ENCODE measurements around the gene NOTO.

DNA sequence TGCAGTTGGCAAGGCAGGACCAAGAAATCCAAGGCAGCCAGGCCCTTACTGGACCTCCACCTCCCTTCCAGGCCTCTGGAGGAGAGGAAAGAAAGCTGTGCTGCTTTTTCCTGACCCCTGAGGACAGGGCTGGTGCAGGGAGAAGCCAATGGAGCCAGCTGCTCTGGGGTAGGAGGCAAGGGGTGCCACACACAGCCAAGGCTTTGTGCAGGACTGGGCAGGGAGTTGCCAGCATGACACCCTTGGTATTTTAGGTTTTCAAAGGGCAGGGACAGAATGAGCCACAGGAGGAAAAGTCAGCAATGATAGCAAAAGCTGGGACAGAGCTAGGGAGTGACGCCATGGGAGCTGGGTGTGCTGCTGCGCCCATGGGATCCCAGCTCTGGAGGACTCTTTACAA is 54.6 kb downstream of the NOTO start:
- TF ChIP-seq, protein P1, sequence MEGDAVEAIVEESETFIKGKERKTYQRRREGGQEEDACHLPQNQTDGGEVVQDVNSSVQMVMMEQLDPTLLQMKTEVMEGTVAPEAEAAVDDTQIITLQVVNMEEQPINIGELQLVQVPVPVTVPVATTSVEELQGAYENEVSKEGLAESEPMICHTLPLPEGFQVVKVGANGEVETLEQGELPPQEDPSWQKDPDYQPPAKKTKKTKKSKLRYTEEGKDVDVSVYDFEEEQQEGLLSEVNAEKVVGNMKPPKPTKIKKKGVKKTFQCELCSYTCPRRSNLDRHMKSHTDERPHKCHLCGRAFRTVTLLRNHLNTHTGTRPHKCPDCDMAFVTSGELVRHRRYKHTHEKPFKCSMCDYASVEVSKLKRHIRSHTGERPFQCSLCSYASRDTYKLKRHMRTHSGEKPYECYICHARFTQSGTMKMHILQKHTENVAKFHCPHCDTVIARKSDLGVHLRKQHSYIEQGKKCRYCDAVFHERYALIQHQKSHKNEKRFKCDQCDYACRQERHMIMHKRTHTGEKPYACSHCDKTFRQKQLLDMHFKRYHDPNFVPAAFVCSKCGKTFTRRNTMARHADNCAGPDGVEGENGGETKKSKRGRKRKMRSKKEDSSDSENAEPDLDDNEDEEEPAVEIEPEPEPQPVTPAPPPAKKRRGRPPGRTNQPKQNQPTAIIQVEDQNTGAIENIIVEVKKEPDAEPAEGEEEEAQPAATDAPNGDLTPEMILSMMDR (IDR thresholded peaks at IDR 0.05) = no peak
- TF ChIP-seq POLR2A (IDR thresholded peaks at IDR 0.05) = no peak

Data from esophagus squamous epithelium (tissue), 4 donors.